GM18870 (cell line): ENCODE measurements around the gene EXPH5.
"Not testable (repeated sequence)": the region's sequence is repeated elsewhere in the genome, so short reads cannot be mapped to it uniquely, and the experiment has no call there.

Source experiments
- ATAC-seq: cut with Tn5 transposase; IDR thresholded peaks from one replicate; pipeline ENCODE4 v1.9.1; 2021; ENCODE audit warnings: moderate library complexity; ENCODE audit not compliant: unreplicated experiment

EXPH5 gene

GRCh38 chr11:108602818-108603217 lies 9.2 kb upstream of the EXPH5 start:
- not testable (repeated sequence) for ATAC-seq

GRCh38 chr11:108601150-108601549 lies 7.6 kb upstream of the EXPH5 start:
- no peak for ATAC-seq

- no peak for ATAC-seq
Observed at GRCh38 chr11:108599978-108600377, 6.4 kb upstream of the EXPH5 start.

GRCh38 chr11:108597736-108598355 lies 4.3 kb upstream of the EXPH5 start:
- no peak for ATAC-seq

GRCh38 chr11:108596701-108597100 lies 3.1 kb upstream of the EXPH5 start:
- no peak for ATAC-seq

- ATAC-seq = no peak
Observed at GRCh38 chr11:108593923-108594434, 411 bp upstream of the EXPH5 start.

- ATAC-seq = no peak
Observed at GRCh38 chr11:108592591-108593213, 866 bp downstream of the EXPH5 start.

GRCh38 chr11:108591893-108592292 lies 1.7 kb downstream of the EXPH5 start:
- no peak for ATAC-seq

GRCh38 chr11:108589136-108589535 lies 4.4 kb downstream of the EXPH5 start:
- no peak for ATAC-seq

- ATAC-seq = no peak
Observed at GRCh38 chr11:108588287-108588686, 5.3 kb downstream of the EXPH5 start.

- no peak for ATAC-seq
Observed at GRCh38 chr11:108587109-108587508, 6.5 kb downstream of the EXPH5 start.

- no peak for ATAC-seq
Observed at GRCh38 chr11:108586600-108586999, 7.0 kb downstream of the EXPH5 start.

- ATAC-seq = not testable (repeated sequence)
Observed at GRCh38 chr11:108586185-108586584, 7.4 kb downstream of the EXPH5 start.

GRCh38 chr11:108584973-108585372 lies 8.6 kb downstream of the EXPH5 start:
- no peak for ATAC-seq

GRCh38 chr11:108580645-108581044 lies 12.9 kb downstream of the EXPH5 start:
- ATAC-seq = no peak

GRCh38 chr11:108580043-108580442 lies 13.5 kb downstream of the EXPH5 start:
- no peak for ATAC-seq

- ATAC-seq = no peak
Observed at GRCh38 chr11:108576523-108576922, 17.0 kb downstream of the EXPH5 start.

- ATAC-seq = no peak
Observed at GRCh38 chr11:108574675-108575074, 18.9 kb downstream of the EXPH5 start.

GRCh38 chr11:108571001-108571400 lies 22.6 kb downstream of the EXPH5 start:
- no peak for ATAC-seq

- no peak for ATAC-seq
Observed at GRCh38 chr11:108569896-108570295, 23.7 kb downstream of the EXPH5 start.

- no peak for ATAC-seq
Observed at GRCh38 chr11:108568195-108568858, 25.2 kb downstream of the EXPH5 start.

GRCh38 chr11:108565653-108566052 lies 27.9 kb downstream of the EXPH5 start:
- ATAC-seq = no peak
